ENCODE measurements around the gene FASTKD1. TPM values are rescaled to one million over a fixed set of nuclear protein-coding genes. Genes with fewer than 3 reads are reported as not detected.

The FASTKD1 gene, protein sequence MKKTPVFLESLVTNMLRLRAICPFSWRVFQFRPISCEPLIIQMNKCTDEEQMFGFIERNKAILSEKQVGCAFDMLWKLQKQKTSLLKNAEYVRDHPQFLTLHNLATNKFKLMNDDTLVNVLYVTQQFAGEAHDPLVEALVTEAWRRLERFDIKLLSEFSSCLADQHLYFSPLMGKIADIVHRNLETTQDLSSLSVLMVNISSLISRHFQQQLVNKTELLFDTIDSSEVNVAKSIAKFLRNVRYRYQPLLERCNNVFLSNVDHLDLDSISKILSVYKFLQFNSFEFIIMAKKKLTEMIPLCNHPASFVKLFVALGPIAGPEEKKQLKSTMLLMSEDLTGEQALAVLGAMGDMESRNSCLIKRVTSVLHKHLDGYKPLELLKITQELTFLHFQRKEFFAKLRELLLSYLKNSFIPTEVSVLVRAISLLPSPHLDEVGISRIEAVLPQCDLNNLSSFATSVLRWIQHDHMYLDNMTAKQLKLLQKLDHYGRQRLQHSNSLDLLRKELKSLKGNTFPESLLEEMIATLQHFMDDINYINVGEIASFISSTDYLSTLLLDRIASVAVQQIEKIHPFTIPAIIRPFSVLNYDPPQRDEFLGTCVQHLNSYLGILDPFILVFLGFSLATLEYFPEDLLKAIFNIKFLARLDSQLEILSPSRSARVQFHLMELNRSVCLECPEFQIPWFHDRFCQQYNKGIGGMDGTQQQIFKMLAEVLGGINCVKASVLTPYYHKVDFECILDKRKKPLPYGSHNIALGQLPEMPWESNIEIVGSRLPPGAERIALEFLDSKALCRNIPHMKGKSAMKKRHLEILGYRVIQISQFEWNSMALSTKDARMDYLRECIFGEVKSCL
- 4.6 and 9.0 TPM in 2 replicates for total RNA-seq

DNA sequence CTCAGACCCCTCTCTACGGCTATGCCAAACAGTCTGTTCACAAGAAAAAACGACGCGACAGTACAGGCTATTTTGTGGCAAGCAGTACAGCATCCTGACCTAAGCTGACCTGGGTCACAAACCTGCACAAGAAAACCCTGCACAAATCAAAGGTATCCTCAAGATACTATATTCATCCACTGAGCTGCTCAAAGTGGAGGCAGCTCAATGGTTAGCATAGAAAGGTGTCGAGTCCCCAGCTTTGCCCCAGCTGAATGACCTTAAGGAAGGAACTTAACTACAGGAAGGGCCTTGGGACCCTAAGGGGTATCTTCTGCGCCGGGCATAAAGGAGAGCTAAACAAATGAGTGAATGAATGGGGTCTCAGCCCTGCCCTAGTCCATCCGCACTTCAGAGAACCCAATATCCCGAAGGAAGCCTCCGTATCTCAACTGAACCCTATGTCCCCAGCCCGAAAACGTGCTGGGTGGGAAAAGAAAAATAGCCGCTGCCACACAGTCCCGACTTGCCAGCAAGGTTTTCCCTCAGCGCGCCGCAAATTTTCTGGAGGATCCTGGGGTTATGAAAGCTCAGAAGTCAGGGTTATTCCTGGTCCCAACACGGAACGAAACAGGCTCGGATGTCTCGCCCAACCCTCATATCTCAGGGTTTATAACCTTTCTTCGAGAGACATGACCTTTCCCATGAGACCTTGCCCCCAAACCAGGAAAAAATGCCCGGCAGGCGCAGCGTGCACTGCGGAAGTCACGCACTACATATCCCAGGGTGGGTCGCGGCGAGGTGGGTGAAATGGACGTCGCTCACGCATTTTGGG, at the start of gene FASTKD1:
FASTKD1 (minus strand) TSS at position 706 of the 814 bp plus-strand sequence. CDS start 1,836 bp downstream, outside the sequence.

DNA sequence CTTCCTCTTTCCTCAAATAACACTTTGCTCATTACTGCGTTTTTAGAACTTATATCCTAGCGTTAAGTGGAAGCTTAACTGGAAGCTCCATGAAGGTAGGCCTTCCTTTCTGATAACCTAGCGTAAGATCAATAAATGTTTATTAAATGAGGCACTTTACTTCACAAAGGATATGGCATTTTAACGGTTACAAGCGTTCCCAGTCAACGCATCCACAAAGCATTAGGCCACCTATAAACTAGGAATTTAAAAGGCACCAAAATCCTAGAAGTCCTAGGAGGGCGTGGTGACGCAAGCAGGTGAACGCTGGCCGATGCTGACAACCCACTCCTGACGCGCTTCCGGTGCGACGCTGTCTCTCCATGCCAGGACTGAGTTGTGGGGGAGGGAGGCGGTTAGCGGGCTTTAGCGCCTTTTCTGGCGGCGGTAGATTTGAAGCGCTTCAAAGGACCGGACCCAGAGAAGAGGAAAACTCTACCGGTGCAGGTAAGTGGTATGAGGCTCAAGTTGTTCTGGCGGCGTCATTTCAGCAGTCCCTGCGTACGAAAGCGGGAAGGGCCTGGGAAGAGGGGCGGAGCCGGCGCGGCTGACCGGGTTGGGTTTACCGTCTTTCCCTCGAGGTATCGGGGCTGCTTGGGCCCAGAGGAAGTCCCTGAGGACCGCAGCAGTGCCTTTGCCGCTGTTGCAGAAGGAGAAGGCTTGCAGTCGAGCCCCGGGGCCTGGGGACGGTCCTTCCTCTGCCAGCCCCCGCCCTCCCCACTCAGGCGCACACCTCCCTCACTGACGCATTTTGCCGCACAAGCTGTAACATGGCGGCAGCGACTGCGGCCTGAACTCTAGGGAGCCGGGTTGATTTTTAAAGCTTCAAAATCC, 10.6 kb upstream of the FASTKD1 start, which contains the start of gene PPIG:
PPIG (plus strand) TSS at position 347 of the 873 bp plus-strand sequence. CDS start 19,691 bp downstream, outside the sequence.

DNA sequence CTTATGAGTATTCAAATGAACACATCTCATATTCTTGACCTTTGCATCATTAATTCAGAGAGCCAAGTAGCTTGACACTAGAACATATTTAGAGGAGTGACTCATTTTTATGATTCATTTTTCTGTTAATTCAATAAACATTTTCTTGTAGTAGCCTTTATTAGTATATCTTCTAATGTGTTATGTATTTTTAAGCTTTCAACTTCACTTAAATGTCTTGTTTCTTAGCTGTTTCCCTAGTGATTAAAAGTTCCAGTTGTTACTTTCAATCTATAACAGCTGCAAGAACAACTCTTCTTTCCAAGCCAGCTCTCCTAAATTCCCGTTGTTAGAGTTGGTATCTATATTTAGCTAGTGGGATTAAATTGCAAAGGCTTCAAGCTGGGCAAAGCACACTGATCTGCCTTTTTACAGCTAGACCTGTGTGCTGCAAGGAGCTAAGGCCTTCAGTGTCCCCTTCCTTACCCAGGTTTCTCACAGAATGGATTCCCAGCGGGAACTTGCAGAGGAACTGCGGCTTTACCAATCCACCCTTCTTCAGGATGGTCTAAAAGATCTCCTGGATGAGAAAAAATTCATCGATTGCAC, 64.3 kb downstream of the FASTKD1 start, which contains the start of gene KLHL41:
KLHL41 (plus strand) TSS at position 405 of the 588 bp plus-strand sequence; CDS start at position 482, 77 bp downstream.

Other genes starting within 250 kb of the FASTKD1 start
- not detected in 2 replicates for gene LRP2, start 211.3 kb downstream of the FASTKD1 start, total RNA-seq
- gene BBS5, start 94.4 kb downstream of the FASTKD1 start, total RNA-seq = 5.1 and 6.7 TPM in 2 replicates
- gene KLHL41, start 64.2 kb downstream of the FASTKD1 start, total RNA-seq = 1.00 and 1.7 TPM in 2 replicates
- 22.9 and 23.6 TPM in 2 replicates for gene PPIG, start 10.5 kb upstream of the FASTKD1 start, total RNA-seq
- 0.12 TPM in 1 of 2 replicates, not detected in the other for gene CFAP210, start 120.5 kb upstream of the FASTKD1 start, total RNA-seq
- 1.1 and 3.9 TPM in 2 replicates for gene PHOSPHO2, start 120.6 kb upstream of the FASTKD1 start, total RNA-seq
- gene KLHL23, start 160.0 kb upstream of the FASTKD1 start, total RNA-seq = 0.50 and 6.8 TPM in 2 replicates
- gene SSB, start 225.0 kb upstream of the FASTKD1 start, total RNA-seq = 83.1 and 98.1 TPM in 2 replicates